Mesothelial cell of epicardium (in vitro differentiated cells): ENCODE measurements around the gene CHORDC1. TPM values are rescaled to one million over a fixed set of nuclear protein-coding genes. Genes with fewer than 3 reads are reported as not detected.
"Not testable (repeated sequence)": the region's sequence is repeated elsewhere in the genome, so short reads cannot be mapped to it uniquely, and the experiment has no call there.

ENCODE experiments used
- DNase-seq, 2 experiments: peaks; one replicate each; pipeline ENCODE4 v3.0.0; 2021; ENCODE audit warnings: low spot score in 2 of 2; ENCODE audit not compliant: unreplicated experiment in 2 of 2
- H3K27ac Mint-ChIP-seq: 2 replicates; pipeline ENCODE4 v1.8.0; 2021; ENCODE audit warnings: mixed read lengths
- H3K27me3 Mint-ChIP-seq: 2 replicates; pipeline ENCODE4 v1.8.0; 2021; ENCODE audit warnings: low read depth, mixed read lengths
- H3K36me3 Mint-ChIP-seq: 2 replicates; pipeline ENCODE4 v1.8.0; 2021; ENCODE audit warnings: mixed read lengths
- H3K4me1 Mint-ChIP-seq: 2 replicates; pipeline ENCODE4 v1.8.0; 2021; ENCODE audit warnings: mixed read lengths
- H3K4me3 Mint-ChIP-seq: 2 replicates; pipeline ENCODE4 v1.8.0; 2021; ENCODE audit warnings: mild to moderate bottlenecking, moderate library complexity, mixed read lengths
- H3K9me3 Mint-ChIP-seq: 2 replicates; pipeline ENCODE4 v1.8.0; 2021; ENCODE audit warnings: mixed read lengths
- total RNA-seq: library from RNA; stranded (reverse); gene quantifications from 3 replicates; pipeline ENCODE4 v1.2.1, GENCODE V29; 2021
- TF ChIP-seq, protein P1 (sequence below): fragments of 200-600 bp; sonication (generic); IDR thresholded peaks from one replicate; pipeline ENCODE4 v1.5.0; 2021; ENCODE audit warnings: antibody characterized with exemption; ENCODE audit not compliant: unreplicated experiment

The CHORDC1 gene
- total RNA-seq, 1 donor from 2014 or later = 44.9 TPM

DNA sequence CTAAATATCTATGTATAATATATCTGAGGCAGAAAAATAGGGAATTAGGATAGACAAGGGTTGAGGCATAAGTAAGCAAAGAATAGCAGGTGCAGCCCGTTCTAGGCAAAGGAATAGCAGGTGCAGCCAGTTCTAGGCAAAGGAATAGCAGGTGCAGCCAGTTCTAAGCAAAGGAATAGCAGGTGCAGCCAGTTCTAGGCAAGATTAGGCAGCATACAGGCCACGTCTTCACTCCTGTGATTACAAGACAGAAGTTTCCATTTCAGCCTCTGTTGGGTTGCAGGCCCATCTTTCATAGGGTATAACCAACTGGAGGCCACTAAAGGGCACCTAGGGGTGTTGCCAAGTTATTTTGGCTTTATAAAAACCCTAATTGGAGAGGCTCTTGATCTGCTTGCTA, 28.8 kb upstream of the CHORDC1 start:
- H3K9me3 Mint-ChIP-seq = peaks cover 9% of the 10 kb centered on the region
- H3K4me3 Mint-ChIP-seq = no peak overlapping the region
- no peak overlapping the region for H3K27ac Mint-ChIP-seq
- TF ChIP-seq, protein P1, sequence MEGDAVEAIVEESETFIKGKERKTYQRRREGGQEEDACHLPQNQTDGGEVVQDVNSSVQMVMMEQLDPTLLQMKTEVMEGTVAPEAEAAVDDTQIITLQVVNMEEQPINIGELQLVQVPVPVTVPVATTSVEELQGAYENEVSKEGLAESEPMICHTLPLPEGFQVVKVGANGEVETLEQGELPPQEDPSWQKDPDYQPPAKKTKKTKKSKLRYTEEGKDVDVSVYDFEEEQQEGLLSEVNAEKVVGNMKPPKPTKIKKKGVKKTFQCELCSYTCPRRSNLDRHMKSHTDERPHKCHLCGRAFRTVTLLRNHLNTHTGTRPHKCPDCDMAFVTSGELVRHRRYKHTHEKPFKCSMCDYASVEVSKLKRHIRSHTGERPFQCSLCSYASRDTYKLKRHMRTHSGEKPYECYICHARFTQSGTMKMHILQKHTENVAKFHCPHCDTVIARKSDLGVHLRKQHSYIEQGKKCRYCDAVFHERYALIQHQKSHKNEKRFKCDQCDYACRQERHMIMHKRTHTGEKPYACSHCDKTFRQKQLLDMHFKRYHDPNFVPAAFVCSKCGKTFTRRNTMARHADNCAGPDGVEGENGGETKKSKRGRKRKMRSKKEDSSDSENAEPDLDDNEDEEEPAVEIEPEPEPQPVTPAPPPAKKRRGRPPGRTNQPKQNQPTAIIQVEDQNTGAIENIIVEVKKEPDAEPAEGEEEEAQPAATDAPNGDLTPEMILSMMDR = no peak
- H3K36me3 Mint-ChIP-seq = peaks cover 2% of the 10 kb centered on the region
- no peak for DNase-seq
- H3K4me1 Mint-ChIP-seq = peaks cover 1% of the 10 kb centered on the region
- peaks cover 3% of the 10 kb centered on the region for H3K27me3 Mint-ChIP-seq

DNA sequence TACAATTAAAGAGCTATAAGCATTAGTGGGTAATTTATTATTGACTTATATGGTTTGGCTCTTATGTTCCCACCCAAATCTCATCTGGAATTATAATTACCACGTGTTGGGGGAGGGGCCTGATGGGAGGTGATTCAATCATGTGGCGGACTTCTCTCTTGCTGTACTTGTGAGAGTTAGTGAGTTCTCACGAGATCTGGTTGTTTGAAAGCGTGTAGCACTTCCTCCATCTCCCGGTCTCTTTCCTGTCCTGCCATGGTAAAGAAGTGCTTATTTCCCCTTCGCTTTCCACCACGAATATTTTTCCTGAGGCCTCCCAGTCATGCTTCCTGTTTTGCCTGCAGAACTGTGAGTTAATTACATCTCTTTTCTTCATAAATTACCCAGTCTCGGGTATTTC, 28.1 kb upstream of the CHORDC1 start:
- H3K27me3 Mint-ChIP-seq = peaks cover under 1% of the 10 kb centered on the region
- TF ChIP-seq, protein P1 = no peak

DNA sequence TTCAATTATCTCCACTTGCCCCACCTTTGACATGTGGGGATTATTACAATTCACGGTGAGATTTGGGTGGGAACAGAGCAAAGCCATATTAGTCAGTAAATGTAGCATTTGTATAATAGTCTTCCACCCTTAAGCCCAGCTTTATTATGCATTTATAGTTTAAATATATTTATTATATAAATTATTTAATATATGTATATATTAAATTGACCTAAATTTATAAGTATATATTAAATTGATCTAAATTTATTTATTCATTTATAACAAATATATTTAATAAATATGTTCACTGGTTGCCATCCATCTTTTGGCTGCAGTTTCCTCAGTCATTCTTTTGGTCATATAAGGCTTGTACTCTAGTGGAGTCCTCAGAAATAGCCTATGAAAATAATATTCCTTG, 23.6 kb upstream of the CHORDC1 start:
- Mint-ChIP-seq H3K27me3 (no peaks in the 10 kb centered on the region), H3K4me3 (no peak overlapping the region), H3K9me3 (no peaks in the 10 kb centered on the region), H3K36me3 (no peaks in the 10 kb centered on the region), H3K27ac (no peak overlapping the region), H3K4me1 (peaks cover 1% of the 10 kb centered on the region)
- no peak for DNase-seq
- TF ChIP-seq, protein P1 = no peak

More for the DNA sequence above, 28.1 kb upstream of the CHORDC1 start:
- no peak overlapping the region for H3K4me3 Mint-ChIP-seq
- H3K9me3 Mint-ChIP-seq = peaks cover 9% of the 10 kb centered on the region
- no peak for DNase-seq
- H3K36me3 Mint-ChIP-seq = peaks cover 2% of the 10 kb centered on the region
- peaks cover 1% of the 10 kb centered on the region for H3K4me1 Mint-ChIP-seq
- H3K27ac Mint-ChIP-seq = no peak overlapping the region

DNA sequence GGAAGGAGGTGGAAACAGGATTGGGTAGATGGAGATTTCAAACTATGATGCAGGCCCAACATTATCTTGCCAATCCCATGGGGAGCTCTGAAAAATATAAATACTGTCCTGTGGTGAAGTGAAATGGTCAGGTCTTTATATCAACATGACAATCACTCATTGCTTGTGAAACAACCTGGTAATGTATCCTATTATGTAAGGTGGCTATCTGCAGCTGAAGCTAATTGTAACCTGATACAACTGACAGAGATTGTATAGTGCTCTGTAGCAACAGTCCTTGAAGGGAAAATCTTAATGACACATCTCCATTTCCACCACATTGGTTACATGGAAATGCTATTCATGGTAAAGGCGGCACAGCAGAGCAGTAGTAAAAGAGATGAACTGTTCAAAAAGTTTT, 20.7 kb upstream of the CHORDC1 start:
- Mint-ChIP-seq H3K9me3 (no peaks in the 10 kb centered on the region), H3K27me3 (no peaks in the 10 kb centered on the region), H3K4me1 (no peaks in the 10 kb centered on the region), H3K4me3 (no peak overlapping the region), H3K36me3 (no peaks in the 10 kb centered on the region), H3K27ac (no peak overlapping the region)
- TF ChIP-seq, protein P1 = no peak
- DNase-seq = no peak

DNA sequence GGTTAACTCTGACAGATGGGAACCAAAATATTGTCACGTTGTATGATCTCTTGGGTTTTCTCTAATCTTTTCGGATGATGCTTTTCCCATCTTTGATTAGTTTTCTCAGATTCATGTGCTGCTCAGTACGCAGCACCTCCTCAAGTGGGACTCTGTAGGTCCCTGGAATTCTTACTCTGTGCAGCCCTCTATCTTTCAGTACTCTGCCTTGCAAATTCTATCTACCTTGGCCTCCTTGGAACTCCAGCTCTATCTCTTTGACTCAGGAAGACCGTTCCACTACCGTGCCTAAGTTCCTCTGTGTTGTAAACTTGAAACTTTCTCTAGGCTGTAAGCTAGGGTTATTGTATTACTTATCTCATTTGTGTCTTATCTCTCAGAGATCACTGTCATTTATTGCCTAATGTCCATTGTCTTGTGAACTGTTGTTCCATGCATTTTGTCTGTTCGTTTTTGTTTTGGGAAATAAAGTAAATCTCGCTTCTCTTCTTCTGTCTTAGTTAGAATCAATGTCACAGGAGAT, 20.1 kb upstream of the CHORDC1 start:
- Mint-ChIP-seq H3K36me3 (no peaks in the 10 kb centered on the region), H3K9me3 (no peaks in the 10 kb centered on the region), H3K27me3 (no peaks in the 10 kb centered on the region), H3K4me3 (no peak overlapping the region), H3K27ac (no peak overlapping the region), H3K4me1 (no peaks in the 10 kb centered on the region)
- no peak for DNase-seq
- TF ChIP-seq, protein P1 = no peak

DNA sequence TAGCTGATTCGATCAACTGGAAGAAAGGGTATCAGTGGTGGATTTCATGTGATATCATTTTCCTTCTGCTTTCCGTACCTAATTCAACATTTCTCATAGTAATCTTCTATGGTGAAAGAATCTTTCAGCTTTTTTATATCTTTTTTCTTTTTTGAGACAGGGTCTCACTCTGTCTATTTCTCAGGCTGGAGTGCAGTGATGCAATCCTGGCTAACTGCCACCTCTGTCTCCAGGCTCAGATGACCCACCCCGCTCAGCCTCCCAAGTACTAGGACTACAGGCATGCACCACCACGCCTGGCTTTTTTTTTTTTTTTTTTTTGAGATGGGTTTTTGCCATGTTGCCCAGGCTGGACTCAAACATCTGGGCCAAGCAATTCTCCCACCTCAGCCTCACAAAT, 18.6 kb upstream of the CHORDC1 start:
- Mint-ChIP-seq H3K36me3 (no peaks in the 10 kb centered on the region), H3K4me3 (no peak overlapping the region), H3K27ac (no peak overlapping the region), H3K9me3 (no peaks in the 10 kb centered on the region), H3K4me1 (no peaks in the 10 kb centered on the region), H3K27me3 (no peaks in the 10 kb centered on the region)
- TF ChIP-seq, protein P1 = no peak
- no peak for DNase-seq

DNA sequence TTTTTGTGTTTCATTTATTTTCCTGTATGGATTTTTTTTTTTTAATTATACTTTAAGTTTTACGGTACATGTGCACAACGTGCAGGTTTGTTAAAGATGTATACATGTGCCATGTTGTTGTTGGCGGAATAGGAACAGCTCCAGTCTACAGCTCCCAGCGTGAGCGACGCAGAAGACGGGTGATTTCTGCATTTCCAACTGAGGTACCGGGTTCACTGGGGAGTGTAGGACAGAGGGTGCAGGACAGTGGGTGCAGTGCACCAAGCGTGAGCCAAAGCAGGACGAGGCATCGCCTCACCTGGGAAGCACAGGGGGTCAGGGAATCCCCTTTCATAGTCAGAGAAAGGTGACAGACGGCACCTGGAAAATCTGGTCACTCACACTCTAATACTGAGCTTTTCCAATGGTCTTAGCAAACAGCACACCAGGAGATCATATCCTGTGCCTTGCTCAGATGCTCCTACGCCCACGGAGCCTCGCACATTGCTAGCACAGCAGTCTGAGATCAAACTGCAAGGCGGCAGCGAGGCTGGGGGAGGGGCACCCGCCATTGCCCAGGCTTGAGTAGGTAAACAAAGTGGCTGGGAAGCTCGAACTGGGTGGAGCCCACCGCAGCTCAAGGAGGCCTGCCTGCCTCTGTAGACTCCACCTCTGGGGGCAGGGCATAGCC, 17.3 kb upstream of the CHORDC1 start:
- not testable (repeated sequence) for DNase-seq, H3K4me3 Mint-ChIP-seq, H3K36me3 Mint-ChIP-seq, H3K9me3 Mint-ChIP-seq, H3K27me3 Mint-ChIP-seq, H3K27ac Mint-ChIP-seq, H3K4me1 Mint-ChIP-seq
